Measurements from ENCODE around the gene ZWINT. TPM values are rescaled to one million over a fixed set of nuclear protein-coding genes. Genes with fewer than 3 reads are reported as not detected.

The ZWINT gene, protein sequence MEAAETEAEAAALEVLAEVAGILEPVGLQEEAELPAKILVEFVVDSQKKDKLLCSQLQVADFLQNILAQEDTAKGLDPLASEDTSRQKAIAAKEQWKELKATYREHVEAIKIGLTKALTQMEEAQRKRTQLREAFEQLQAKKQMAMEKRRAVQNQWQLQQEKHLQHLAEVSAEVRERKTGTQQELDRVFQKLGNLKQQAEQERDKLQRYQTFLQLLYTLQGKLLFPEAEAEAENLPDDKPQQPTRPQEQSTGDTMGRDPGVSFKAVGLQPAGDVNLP
- total RNA-seq (ENCODE audit: unreplicated experiment) = 36.7 TPM
- long read RNA-seq, transcript ZWINT-209 (7 exons, 1,961 nt) = minor isoform, 5 of 50 reads
- long read RNA-seq, transcript ZWINT-203 (9 exons, 1,872 nt) = major isoform, 19 of 50 reads
- long read RNA-seq, transcript ZWINT-202 (9 exons, 807 nt) = minor isoform, 6 of 50 reads
- long read RNA-seq, partial matches to known transcripts = 7 of 50 reads
- long read RNA-seq, other reads (novel, unspliced or antisense) = 11 of 50 reads

DNA sequence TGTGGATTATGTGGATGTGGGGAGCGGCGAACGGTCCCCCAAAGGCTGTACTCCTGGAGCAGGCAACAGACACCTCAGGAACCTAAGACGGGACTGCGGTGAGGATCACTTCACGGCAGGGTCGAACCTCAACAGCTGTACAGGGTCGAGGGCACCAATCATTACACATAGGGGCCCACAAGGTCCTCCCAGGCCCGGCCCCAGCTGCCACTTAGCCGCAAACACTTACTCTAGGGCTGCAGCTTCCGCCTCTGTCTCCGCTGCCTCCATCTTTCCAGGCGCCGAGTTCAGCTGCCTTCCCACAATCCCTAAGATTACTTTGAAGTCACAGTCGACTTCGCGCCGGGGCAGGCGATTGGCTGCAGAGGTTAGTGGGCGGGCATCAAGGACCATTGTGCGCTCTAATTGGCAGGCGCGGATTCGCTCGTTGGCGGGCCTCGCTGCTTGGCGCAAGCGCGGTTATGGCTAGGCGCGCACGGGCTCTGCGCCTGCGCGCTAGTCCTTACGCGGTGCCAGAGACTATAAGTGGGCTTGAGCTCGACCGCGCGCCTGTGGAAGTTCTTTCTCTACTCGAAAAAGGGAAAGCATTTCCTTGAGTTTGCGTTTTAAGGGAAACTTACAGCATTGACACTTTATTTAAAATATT is at the start of gene ZWINT:
TSS of gene ZWINT (minus strand) at position 293 of the 646 bp plus-strand sequence. CDS start at position 270, 23 bp downstream.
- DNase-seq (ENCODE audit: low spot score) = peak; percentile 95
- TF ChIP-seq, protein P1, sequence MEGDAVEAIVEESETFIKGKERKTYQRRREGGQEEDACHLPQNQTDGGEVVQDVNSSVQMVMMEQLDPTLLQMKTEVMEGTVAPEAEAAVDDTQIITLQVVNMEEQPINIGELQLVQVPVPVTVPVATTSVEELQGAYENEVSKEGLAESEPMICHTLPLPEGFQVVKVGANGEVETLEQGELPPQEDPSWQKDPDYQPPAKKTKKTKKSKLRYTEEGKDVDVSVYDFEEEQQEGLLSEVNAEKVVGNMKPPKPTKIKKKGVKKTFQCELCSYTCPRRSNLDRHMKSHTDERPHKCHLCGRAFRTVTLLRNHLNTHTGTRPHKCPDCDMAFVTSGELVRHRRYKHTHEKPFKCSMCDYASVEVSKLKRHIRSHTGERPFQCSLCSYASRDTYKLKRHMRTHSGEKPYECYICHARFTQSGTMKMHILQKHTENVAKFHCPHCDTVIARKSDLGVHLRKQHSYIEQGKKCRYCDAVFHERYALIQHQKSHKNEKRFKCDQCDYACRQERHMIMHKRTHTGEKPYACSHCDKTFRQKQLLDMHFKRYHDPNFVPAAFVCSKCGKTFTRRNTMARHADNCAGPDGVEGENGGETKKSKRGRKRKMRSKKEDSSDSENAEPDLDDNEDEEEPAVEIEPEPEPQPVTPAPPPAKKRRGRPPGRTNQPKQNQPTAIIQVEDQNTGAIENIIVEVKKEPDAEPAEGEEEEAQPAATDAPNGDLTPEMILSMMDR (IDR thresholded peaks at IDR 0.05; ENCODE audit: unreplicated experiment) = no peak
- no peaks in the 10 kb centered on the region for H3K9me3 Mint-ChIP-seq (ENCODE audit: unreplicated experiment)
- peaks cover 15% of the 10 kb centered on the region for H3K4me1 Mint-ChIP-seq (ENCODE audit: unreplicated experiment)
- peaks cover 7% of the 10 kb centered on the region for H3K27me3 Mint-ChIP-seq (ENCODE audit: unreplicated experiment)
- H3K4me3 Mint-ChIP-seq (ENCODE audit: unreplicated experiment) = peak within 1 kb of the TSS; percentile 90
- H3K36me3 Mint-ChIP-seq (ENCODE audit: low read depth, unreplicated experiment) = peaks cover 19% of the 10 kb centered on the region
- peak within 1 kb of the TSS; percentile 84 for H3K27ac Mint-ChIP-seq (ENCODE audit: unreplicated experiment)

DNA sequence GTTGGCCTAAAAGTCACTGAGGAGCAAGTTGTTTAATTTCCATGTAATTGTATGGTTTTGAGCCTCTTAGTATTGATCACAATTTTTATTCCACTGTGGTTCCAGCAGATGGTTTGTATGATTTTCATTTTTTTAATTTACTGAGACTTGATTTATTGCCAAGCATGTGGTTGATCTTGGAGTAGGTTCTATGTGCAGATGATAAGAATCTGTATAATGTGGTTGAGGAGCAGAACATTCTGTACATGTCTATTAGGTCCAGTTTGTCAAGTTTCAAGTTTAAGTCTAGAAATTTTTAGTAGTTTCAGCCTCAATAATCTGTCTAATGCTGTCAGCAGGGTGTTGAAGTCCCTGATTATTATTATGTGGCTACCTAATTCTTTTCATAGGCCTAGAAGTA is 22.7 kb upstream of the ZWINT start:
- TF ChIP-seq, protein P1 (IDR thresholded peaks at IDR 0.05; ENCODE audit: unreplicated experiment) = no peak
- Mint-ChIP-seq H3K27ac (ENCODE audit: unreplicated experiment) (no peak overlapping the region), H3K36me3 (ENCODE audit: low read depth, unreplicated experiment) (no peaks in the 10 kb centered on the region), H3K4me1 (ENCODE audit: unreplicated experiment) (no peaks in the 10 kb centered on the region), H3K27me3 (ENCODE audit: unreplicated experiment) (peaks cover 2% of the 10 kb centered on the region), H3K9me3 (ENCODE audit: unreplicated experiment) (no peaks in the 10 kb centered on the region), H3K4me3 (ENCODE audit: unreplicated experiment) (no peak overlapping the region)
- DNase-seq (ENCODE audit: low spot score) = no peak

DNA sequence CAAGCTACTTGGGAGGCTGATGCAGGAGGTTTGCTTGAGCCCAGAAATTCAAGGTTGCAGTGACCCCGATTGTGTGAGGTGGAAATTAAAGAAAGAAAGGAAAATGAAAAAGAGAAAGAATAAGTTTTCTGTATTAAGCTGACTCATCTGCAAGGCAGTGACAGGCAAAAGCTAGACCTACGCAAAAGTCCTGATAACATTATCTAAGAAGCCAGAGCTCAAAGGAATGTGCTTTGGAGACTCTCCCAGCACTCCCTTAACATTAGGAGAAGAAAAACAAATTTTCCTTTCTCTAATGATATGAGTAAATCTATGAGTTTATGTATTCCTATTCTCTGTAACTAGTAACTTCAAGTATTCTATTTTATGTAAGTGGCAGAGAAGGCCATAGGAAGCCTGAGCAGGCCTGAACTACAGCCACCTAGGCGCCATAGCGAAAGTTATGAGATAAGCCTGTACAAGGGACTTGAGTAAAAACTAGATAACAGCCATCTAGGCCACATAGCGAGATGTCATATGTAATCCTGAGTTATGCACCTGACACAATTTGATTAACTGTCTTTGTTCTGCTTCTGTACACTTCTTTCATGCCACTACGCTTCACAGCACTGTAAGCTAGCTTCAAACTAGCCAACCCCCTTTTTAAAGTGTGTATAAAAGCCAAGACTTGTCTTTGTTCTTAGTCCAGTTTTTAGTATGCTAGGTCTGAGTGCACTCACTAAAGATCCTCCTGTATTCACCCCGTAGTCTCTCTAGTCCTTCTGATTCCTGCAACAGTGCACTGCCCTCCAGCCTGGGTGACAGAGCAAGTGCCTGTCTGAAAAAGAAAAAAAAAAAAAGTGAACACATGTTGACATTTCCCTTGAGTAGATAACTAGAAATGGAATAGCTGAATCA is 9.4 kb upstream of the ZWINT start:
- Mint-ChIP-seq H3K27me3 (ENCODE audit: unreplicated experiment) (peaks cover 2% of the 10 kb centered on the region), H3K36me3 (ENCODE audit: low read depth, unreplicated experiment) (no peaks in the 10 kb centered on the region), H3K4me1 (ENCODE audit: unreplicated experiment) (no peaks in the 10 kb centered on the region), H3K9me3 (ENCODE audit: unreplicated experiment) (peaks cover 10% of the 10 kb centered on the region), H3K27ac (ENCODE audit: unreplicated experiment) (no peak overlapping the region), H3K4me3 (ENCODE audit: unreplicated experiment) (no peak overlapping the region)
- TF ChIP-seq, protein P1 (IDR thresholded peaks at IDR 0.05; ENCODE audit: unreplicated experiment) = no peak
- no peak for DNase-seq (ENCODE audit: low spot score)

DNA sequence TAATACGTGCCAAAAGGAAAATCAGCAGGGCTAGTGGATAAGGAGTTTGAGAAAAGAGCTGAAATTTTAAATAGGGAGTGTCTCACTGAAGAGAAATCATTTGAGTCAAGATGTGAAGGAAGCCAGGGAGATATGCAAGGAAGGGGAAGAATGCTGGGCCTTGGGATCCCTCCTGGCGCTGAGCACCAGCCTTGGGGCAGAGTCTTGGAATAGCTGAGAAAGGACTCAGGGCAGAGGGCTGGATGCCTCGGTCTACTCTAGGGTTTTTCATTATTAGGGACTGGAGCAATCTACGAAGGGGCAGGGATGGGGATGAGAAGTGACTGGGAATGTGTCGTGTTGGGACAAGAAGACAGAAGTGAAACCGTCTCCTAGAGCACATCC is 484 bp downstream of the ZWINT start:
- peaks cover 7% of the 10 kb centered on the region for H3K27me3 Mint-ChIP-seq (ENCODE audit: unreplicated experiment)
- TF ChIP-seq, protein P1 (IDR thresholded peaks at IDR 0.05; ENCODE audit: unreplicated experiment) = no peak
- H3K4me1 Mint-ChIP-seq (ENCODE audit: unreplicated experiment) = peaks cover 15% of the 10 kb centered on the region
- H3K4me3 Mint-ChIP-seq (ENCODE audit: unreplicated experiment) = peak overlapping the region; percentile 90
- no peak for DNase-seq (ENCODE audit: low spot score)
- H3K36me3 Mint-ChIP-seq (ENCODE audit: low read depth, unreplicated experiment) = peaks cover 19% of the 10 kb centered on the region
- H3K27ac Mint-ChIP-seq (ENCODE audit: unreplicated experiment) = peak overlapping the region; percentile 65
- H3K9me3 Mint-ChIP-seq (ENCODE audit: unreplicated experiment) = no peaks in the 10 kb centered on the region
